ENCODE results near the gene KCTD17.
"Not testable (repeated sequence)": the region's sequence is repeated elsewhere in the genome, so short reads cannot be mapped to it uniquely, and the experiment has no call there.

The KCTD17 gene

DNA sequence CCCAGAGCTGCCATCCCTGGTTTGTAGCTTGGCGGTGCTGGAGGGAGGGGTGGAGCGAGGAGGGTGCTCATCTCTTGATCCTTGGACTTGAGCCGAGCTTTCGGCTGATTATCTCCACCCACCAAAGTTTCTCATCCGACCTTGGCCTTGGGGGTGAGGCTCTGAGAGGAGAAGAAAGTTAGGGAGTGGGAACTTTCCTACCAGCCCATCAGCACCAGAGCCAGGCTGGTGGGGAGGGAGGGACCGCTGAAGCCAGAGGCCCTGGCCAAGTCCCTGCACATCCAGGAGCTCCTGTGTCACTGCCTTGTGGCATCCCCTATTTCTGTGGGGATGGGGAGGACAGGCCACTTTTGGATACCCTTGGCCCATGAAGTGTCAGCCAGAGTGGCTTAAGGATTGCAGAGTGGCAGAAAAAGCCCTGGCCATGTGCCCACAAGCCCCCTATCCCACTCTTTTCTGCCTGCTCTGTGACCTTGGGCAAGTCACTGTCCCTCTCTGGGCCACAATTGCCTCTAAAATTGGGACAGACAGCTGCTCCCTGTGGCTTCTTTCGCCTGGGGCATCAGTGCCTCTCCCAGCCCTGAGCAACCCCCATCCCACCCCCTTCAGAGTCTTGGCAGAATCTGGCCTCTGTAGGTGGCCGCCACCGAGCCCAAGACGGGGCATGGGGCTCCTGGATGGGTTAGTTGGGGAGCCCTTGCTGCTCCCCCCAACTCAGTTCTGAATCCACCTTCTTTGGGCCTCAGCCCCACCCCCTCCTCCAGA is 10.3 kb downstream of the KCTD17 start:
- no peak for DNase-seq

DNA sequence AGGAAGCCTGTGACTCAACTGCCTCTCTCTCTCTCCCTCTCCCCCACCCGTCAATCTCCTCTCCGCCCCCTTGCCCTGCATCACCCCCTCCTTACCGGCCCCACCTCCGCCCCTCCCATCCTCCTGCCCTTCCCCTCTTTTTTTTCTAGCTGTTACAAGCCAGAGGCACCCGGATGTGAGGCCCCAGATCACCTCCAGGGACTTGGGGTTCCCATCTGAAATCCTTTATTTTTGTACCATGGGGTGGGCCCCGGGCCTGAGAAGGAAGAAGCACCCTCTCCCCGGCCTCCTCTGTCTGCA is 10.8 kb downstream of the KCTD17 start:
- no peak for DNase-seq

DNA sequence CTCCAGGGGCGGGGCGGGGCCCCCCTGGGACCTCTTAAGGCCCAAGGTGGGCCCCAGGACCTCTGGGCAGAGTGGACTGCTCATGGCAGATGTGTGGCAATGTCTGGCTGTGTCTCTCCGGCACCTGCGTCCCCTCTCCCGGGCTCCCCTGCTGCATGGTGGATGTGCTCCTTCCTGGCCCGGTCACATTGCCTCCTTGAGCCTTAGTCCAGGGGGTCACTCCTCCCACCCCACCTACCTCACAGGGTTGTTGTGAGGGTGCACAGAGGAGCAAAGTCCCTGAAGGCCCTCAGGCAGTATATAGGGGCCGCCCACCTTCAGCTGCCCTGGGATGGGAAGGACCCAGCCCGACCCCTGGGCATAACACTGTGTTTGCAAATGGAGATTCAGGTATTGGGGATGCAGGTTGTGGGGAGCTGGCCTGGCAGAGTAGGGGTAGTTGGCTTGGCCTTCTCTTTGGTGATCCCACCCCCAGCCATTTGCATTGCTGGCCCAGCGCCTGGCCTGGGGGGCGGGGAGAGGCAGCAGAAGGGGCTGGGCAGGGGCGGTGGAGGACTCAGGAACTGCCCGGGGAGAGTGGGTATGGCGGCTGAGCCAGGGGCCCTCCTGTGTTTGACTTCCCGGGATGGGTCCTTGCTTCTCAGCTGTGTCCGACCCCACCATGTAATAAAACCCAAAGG is 11.3 kb downstream of the KCTD17 start:
- DNase-seq = no peak

DNA sequence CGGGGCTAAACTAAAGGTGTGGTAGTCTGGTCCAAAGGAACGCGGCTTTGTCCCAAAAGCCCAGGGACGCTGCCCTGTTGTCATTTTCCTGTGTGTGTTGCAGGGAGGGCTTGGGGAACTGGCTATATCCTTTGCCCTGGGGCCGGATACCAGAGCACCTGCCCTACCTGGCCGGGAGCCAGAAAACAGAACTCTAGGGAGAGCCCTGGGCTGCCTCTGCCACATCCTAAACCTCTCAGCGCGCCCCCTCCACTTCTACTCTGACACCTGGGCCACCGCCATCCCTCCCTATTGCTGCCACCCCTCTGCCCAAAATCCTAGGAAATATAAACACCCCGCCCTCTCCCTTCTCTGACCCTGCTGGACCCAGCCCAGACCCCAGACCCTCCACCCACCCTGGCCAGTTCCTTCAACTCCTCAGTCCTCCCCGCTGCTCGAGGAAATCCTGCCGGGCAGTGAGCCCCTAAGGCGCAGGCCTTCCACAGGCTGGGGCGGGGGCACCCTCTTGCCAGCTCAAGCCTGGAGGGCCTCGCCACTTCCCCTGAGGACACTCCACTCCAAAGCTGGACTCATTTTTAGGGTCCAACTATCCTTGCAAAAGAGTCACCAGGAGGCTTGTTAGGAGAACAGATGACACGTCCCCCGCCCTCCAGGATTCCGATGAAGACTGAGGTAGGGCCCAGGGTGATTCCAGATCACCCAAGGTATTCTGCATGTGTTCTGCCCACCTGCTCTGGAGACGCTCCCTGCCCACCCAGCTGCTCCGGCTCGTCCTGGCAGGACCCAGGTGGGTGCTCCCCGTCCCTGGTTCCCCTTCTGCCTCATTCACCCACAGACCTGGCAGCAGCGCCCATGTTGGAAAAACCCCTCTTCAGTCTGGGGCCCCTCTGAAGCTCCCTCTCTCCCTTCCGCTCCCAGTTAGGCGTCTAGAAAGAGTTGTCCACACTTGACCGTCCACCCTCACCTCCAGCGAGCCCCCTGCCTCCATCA is 12.2 kb downstream of the KCTD17 start:
- no peak for DNase-seq

DNA sequence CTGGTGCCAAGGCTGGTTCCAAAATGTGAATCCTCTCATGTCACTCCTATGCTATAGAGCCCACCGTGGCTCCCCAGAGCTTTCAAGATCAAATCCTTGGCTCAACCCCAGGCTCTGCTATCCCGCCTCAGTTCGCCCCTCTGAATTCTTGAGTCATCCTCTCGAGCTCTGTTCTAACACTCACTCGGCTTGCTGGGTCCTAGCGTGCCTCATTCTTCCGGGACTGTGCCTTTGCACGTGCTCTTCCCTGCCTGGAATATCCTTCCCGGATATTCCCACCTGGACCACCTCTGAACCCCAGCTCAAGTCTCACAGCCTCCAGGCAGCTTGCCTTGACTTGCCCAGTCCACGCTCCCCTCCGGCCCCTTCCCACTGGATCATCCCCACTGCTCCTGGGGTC is 13.0 kb downstream of the KCTD17 start:
- DNase-seq = no peak

DNA sequence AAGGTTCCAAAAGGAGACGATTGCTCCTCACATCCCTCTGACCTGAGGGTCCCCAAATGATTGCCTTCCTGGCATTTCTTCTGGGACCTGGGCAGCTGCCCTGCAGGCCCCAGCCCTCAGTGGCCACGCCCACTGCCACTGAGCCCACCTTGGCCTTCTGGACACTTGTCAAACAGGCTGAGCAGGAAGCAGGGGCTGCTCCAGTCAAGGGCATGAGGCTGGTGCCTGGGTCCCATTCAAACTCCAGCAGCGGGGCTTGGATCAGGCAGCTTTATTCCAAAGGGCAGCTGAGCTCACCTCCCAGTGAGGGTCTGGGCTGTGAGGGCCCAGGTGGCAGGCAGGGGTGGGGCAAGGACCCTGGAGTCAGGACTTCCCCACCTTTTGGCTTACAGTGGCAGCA is 13.6 kb downstream of the KCTD17 start:
- no peak for DNase-seq

DNA sequence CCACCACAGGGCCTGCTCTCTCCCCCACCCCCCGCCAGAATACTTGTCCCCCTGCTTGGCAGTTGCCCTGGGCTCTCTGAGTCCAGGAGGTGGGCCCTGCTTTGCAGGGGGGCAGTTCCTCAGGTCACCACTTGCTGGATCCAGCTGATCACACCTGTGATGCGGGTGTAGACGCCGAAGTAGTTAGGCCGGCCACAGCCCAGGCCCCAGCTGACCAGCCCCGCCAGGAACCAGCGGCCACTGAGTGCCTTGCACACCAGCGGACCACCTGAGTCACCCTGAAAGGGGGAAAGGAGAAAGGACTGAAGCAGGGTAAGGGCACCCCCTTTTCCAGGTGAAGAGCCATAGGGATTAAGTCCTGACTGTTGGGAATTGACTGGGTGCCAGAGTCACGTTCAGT is 14.4 kb downstream of the KCTD17 start:
- DNase-seq = no peak

DNA sequence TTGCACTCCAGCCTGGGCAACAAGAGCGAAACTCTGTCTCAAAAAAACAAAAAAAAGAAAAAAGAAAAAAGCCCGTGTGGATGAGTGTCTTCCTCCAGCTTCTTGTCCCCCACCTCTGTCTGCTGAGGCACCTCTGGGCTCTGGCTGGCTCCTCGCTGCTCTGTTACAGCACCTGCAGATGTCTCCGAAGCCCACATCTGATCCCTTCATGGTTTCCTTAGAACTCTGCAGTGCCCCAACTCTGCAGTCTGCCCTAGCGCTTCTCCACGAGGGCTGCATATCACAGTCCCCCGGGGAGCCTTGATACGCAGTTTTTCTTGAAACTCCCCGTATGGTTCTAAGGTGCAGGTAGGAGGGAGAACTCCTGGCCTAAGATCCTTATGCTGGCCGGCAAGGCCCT is 15.9 kb downstream of the KCTD17 start:
- no peak for DNase-seq

DNA sequence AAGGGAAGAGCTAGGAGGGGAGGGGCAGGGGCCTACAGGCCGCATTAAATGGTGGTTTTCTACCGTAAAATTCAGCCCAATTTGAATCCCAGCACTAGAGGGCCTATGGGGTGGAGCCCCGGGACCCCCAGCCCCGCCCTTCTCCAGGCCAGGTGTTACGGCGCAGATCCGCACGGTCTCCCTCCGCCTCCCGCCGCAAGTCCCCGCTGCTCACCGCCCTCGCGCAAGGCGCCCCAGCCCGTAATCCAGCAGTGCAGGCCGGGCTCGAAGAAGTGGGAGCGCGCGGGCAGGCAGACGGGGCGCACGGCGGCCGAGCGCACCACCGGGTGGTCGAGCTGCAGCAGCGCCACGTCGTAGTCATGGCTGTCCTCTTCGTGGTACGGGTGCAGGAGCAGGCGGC is 17.3 kb downstream of the KCTD17 start:
- no peak for DNase-seq

DNA sequence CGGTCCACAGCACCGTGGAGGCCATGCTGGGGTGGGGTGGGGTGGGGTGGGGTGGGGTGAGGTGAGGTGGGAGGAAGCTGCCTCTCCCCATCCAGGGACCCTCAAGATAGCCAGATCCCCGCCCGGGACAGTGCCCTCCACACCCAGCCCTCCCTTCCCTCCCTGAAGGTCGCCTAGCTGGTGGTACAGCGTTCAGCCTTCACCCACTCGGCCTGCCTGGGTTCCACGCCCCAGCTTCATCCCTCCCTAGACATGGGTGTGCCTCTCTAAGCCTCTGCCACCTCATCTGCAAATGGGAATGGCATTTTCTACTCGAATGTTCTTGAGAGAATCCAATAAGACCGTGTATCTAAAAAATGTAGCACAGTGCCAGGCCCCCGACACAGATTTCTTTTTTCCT is 17.8 kb downstream of the KCTD17 start:
- DNase-seq = no peak

DNA sequence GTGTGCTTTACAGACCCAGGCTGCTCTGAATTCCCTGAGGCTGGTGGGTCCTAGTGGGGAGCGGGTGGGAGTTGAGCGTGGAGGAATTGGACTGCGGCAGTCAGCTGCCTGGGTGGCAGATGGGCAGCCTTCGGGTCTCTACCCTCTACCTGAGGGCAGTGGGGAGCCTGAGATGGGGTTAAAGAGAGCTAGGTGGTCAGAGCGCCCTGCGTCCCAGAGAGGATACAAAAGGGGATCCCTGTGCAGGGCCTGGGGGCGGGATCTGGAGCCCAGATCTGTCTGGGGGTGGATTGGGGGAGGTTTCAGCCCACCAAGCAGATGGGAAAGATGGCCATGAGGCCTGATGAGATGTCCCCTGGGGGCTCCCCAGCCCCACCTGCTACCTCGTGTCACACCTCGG is 18.2 kb downstream of the KCTD17 start:
- no peak for DNase-seq

DNA sequence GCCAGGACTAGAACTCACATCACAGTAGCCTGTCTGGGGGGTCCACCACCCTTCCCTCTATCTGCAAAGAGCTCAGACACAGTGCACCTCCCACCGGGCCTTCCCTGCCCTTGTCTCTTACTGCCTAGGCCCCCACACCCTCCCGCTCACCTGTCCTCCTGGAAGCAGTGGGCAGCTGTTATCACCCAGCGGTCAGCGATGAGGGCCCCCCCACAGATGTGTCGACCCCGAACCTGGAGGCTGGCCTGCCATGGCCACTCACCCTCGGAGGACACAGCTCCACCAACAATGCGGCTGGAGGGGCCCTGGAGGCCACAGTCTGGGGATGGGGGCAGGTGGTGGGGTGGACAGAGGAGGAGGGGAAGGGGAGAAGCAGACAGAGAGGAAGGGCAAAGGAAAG is 18.8 kb downstream of the KCTD17 start:
- DNase-seq = no peak

DNA sequence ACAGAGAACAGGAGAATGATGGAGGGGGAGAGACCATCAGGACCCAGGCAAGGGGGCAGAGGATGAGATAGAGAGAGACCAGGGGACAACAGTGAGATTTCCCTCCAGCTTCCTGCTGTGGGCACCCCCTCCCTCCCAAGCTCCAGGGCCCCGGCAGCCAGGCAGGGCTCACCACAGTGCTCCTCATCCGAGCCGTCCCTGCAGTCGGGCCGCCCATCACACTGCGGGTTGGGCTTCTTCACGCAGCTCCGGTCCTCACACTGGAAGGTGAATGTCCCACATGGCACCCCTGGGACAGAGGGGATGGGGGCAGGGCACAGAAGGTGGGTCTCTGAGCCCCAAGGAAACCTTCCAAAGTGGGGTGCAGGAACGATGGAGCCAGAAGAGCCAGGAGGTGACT is 19.2 kb downstream of the KCTD17 start:
- DNase-seq = no peak

DNA sequence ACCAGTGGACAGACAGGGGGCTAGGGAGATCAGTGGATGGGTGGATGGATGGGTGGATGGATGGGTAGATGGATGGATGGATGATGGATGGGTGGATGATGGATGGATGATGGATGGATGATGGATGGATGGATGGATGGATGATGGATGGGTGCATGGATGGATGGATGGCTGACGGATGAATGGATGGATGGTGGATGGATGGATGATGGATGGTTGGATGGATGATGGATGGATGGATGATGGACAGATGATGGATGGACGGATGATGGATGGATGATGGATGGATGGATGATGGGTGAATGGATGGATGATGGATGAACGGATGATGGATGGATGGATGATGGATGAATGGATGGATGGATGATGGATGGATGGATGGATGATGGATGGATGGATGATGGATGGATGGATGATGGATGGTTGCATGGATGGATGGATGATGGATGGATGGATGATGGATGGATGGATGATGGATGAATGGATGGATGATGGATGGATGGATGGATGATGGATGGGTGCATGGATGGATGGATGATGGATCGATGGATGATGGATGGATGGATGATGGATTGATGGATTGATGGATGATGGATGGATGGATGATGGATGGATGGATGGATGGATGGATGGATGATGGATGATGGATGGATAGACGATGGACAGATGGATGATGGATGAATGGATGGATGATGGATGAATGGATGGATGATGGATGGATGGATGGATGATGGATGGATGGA is 20.5 kb downstream of the KCTD17 start:
- DNase-seq = not testable (repeated sequence)

DNA sequence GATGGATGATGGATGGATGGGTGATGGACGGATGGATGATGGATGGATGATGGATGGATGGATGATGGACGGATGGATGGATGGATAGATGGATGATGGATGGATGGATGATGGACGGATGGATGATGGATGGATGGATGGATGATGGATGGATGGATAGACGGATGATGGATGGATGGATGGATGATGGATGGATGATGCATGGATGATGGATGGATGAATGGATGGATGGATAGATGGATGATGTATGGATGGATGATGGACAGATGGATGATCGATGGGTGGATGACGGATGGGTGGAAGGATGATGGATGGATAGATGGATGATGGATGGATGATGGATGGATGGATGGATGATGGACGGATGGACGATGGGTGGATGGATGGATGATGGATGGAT is 21.1 kb downstream of the KCTD17 start:
- no peak for DNase-seq

DNA sequence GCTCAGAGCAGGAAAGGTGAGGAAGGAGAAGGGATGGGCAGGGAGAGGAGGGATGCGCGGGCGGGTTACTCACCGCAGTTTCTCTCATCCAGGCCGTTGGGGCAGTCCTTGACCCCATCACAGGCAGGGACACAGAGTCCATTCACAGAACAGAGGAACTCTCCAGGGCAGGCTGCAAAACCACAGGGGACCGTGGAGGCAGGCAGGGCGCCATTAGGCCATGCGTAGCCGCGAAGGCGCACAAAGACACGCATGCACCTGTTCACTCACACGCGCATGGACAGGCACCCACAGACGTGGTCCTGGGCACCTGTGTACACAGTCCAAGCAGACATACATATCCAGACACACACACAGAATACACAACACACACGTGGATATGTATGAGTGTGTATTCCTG is 23.0 kb downstream of the KCTD17 start:
- DNase-seq = no peak

DNA sequence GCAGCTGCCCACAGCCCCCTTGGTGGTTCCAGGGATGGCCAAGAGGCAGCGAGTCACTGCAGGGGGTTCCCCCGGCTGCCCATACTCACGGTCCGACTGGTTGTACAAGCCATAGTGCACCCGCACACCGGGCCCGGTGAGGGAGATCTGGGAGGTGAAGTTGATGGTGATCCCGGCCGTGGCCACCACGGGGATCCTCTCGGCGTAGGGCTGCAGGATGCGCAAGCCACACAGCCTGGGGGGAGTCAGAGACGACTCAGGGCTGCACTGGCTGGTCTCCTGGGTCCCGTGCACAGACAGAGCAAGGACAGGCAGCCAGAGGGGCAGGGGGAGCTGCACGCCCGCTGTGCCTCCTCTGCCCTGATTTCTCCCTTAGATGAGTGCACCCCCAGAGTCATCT is 23.5 kb downstream of the KCTD17 start:
- no peak for DNase-seq

DNA sequence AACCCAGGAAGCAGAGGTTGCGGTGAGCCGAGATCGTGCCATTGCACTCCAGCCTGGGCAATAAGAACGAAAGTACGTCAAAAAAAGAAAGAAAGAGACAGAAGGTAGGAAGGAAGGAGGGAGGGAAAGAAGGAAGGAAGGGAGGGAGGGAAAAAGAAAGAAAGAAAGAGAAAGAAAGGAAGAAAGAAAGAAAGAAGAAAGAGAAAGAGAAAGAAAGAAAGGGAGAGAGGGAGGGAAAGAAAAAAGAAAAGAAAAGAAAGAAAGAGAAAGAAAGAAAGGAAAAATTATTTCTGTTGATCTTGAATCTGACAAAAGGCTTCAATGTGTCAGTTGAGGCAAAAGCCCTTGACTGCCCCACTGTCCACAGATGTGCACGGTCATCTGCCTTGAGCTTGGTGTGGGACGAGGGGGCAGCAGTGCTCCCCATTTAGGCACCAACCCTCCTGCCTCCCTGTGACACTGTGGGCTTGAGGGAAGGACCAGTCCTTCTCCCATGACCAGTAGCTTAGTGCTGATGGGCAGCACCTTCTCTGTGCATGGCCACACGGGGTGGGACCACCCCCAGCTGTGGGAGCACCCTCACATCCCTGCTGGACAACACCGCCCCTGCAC is 24.4 kb downstream of the KCTD17 start:
- no peak for DNase-seq

DNA sequence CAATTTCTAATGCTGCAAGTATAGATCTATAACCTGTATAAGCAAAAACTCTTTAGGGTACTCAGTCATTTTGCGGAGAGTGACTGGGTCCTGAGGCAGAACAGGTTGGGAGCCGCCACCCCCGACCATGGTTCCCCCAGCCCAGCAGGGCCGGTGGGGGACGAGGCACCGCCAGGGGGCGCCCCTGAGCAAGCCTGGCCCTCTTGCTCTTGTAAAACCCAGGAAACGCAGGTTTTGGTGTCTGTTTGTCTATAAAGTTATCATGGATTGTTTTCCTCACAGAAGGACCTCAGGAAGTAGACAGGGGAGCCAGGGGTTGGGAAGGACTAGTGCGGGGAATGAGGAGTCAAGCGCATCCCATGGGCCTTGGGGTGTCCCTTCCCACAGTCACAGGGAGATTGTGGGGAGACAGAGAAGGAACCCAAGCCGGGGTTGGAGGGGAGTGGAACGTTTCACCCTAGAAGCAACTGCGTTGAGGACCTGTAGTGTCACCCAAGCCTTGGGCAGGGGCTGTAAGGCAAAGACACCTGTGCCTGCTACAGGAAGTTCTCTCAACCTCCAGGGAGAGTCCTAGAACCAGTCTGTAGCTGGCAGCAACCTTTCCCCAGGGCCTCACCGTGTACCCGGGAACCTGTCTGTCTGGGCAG is 26.4 kb downstream of the KCTD17 start:
- DNase-seq = peak; percentile 78 to 87

DNA sequence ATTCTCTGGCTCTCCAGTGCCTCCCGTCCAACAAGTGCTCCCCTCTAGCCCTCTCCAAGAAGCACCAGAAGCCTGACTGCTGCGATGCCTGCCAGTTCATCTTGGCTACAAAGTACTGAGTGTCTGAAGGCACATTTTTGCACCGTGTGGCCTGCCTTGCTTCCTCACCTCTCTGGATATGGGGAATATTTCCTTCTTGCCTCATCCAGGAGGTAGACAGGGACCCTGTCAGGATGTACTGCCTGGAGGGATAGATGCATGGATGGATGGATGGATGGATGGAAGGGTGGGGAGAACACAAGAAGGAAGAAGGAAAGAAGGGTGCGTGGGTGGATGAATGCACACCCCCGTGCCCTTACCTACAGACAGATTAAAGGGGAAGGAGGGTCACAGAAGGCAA is 27.6 kb downstream of the KCTD17 start:
- DNase-seq = peak in 1 of 2 donors; percentile 13

DNA sequence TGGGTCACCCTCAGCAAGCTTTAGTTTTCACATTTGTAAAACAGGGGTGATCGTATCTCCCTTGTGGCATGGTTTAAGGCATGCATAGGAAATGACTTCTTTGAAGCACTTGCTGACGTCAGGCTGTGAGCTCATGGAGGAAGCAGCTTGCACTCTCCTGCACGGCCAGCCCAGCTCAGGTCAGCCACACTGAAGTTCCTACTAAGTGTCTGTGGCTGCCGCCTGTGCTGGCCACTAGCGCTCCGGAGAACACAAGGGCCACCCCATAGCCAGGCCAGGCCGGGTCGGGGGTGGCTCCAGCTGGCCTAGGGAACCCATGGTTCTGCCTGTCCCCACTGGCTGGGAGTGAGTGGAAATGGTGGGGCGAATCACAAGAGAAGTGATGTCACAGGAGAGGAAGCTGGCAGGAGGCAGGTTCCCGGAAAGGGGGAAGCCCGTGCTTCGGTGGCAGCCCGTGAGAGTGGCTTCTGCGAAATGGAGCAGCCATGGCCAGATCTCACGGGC is 28.2 kb downstream of the KCTD17 start:
- peak; percentile 89 to 92 for DNase-seq

DNA sequence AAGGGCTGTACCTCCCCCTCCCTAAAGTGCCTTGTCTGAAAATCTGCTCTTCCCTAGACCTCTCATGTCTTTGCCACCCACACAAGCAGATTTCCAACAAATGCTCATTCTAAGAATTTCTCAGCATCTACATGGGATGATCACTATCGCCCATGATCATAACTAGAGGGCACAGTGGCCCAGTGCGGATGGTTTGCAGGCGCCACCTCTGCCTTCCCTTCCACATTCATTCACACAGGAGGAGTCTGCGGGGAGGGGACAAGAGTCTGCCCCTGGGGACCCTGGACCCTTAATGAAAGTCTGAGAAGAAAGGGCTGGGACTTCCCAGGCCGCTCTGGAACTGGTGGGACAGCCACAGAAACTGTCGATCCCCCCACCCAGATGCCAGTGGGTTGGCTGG is 28.9 kb downstream of the KCTD17 start:
- no peak for DNase-seq
